HepG2 (cell line): ENCODE results near the gene CD4. TPM values are rescaled to one million over a fixed set of nuclear protein-coding genes. Genes with fewer than 3 reads are reported as not detected.

Experiments
- CHD4 ChIP-seq: fragments of 200-600 bp; sonication (generic); IDR thresholded peaks from 2 replicates; pipeline ENCODE4 v1.7.0; 2017; ENCODE audit warnings: mild to moderate bottlenecking, low read length, borderline replicate concordance
- DMAP1 ChIP-seq: IDR thresholded peaks from 2 replicates; pipeline ENCODE4 v1.6.1; 2016
- IKZF5 ChIP-seq: IDR thresholded peaks from 2 replicates; pipeline ENCODE4 v1.6.1; 2018; ENCODE audit warnings: missing genetic modification reagents, mild to moderate bottlenecking, missing compliant biosample characterization
- KDM4B ChIP-seq: sonication (generic); formaldehyde crosslinking; IDR thresholded peaks from 2 replicates; pipeline ENCODE4 v1.4.0; 2020; ENCODE audit warnings: missing genetic modification reagents
- KLF12 ChIP-seq: sonication (generic); formaldehyde crosslinking; IDR thresholded peaks from 2 replicates; pipeline ENCODE4 v1.4.0; 2020; ENCODE audit warnings: missing genetic modification reagents, borderline replicate concordance
- MAFK ChIP-seq, 2 experiments: IDR thresholded peaks in 1 of 2; conservative IDR thresholded peaks in 1 of 2; 2 replicates each; pipeline ENCODE4 v1.6.1; 2011; ENCODE audit warnings: improper control_type of control experiment in 2 of 2, low read length in 2 of 2
- MTERF4 ChIP-seq: sonication (generic); formaldehyde crosslinking; IDR thresholded peaks from 2 replicates; pipeline ENCODE4 v1.8.0; 2023; ENCODE audit warnings: mild to moderate bottlenecking, missing genetic modification reagents
- NR2F6 ChIP-seq, 2 experiments: IDR thresholded peaks; 2 replicates each; pipeline ENCODE4 v1.6.1; 2016; ENCODE audit warnings: antibody characterized with exemption in 1 of 2, mild to moderate bottlenecking in 1 of 2
- SP140L ChIP-seq: sonication (generic); formaldehyde crosslinking; IDR thresholded peaks from 2 replicates; pipeline ENCODE4 v1.4.0; 2020; ENCODE audit warnings: missing genetic modification reagents, borderline replicate concordance
- YEATS2 ChIP-seq: sonication (generic); formaldehyde crosslinking; IDR thresholded peaks from 2 replicates; pipeline ENCODE4 v1.4.0; 2020; ENCODE audit warnings: missing genetic modification reagents, borderline replicate concordance
- ZBTB34 ChIP-seq: sonication (generic); formaldehyde crosslinking; IDR thresholded peaks from 2 replicates; pipeline ENCODE4 v1.8.0; 2022; ENCODE audit warnings: mild to moderate bottlenecking, missing genetic modification reagents
- ZC3H13 ChIP-seq: sonication (generic); formaldehyde crosslinking; IDR thresholded peaks from 2 replicates; pipeline ENCODE4 v1.8.1; 2023; ENCODE audit warnings: mild to moderate bottlenecking, missing genetic modification reagents, moderate library complexity
- ZFAT ChIP-seq: sonication (generic); formaldehyde crosslinking; conservative IDR thresholded peaks from 2 replicates; pipeline ENCODE4 v1.8.1; 2023; ENCODE audit warnings: missing genetic modification reagents, inconsistent platforms
- ZNF121 ChIP-seq: sonication (generic); formaldehyde crosslinking; IDR thresholded peaks from 2 replicates; pipeline ENCODE4 v1.5.0; 2020; ENCODE audit warnings: mild to moderate bottlenecking, missing genetic modification reagents
- ZNF232 ChIP-seq: sonication (generic); formaldehyde crosslinking; IDR thresholded peaks from 2 replicates; pipeline ENCODE4 v1.4.0; 2020; ENCODE audit warnings: missing genetic modification reagents, borderline replicate concordance
- ZNF24 ChIP-seq: fragments of 450-650 bp; IDR thresholded peaks from 2 replicates; pipeline ENCODE4 v1.6.1; 2017; ENCODE audit warnings: antibody characterized with exemption, mild to moderate bottlenecking
- ZNF331 ChIP-seq: sonication (generic); formaldehyde crosslinking; IDR thresholded peaks from 2 replicates; pipeline ENCODE4 v1.4.0; 2020; ENCODE audit warnings: missing genetic modification reagents
- ZNF503 ChIP-seq: sonication (generic); formaldehyde crosslinking; IDR thresholded peaks from 2 replicates; pipeline ENCODE4 v1.4.0; 2020; ENCODE audit warnings: missing genetic modification reagents
- ZNF597 ChIP-seq: sonication (generic); formaldehyde crosslinking; IDR thresholded peaks from 2 replicates; pipeline ENCODE4 v1.5.0; 2020; ENCODE audit warnings: missing genetic modification reagents
- ZNF709 ChIP-seq: sonication (generic); formaldehyde crosslinking; IDR thresholded peaks from 2 replicates; pipeline ENCODE4 v1.5.0; 2020; ENCODE audit warnings: mild to moderate bottlenecking, missing genetic modification reagents
- ZNF816 ChIP-seq: sonication (generic); formaldehyde crosslinking; IDR thresholded peaks from 2 replicates; pipeline ENCODE4 v1.8.0; 2022; ENCODE audit warnings: missing genetic modification reagents, mild to moderate bottlenecking, borderline replicate concordance
- ZSCAN31 ChIP-seq: sonication (generic); formaldehyde crosslinking; IDR thresholded peaks from 2 replicates; pipeline ENCODE4 v1.5.0; 2020; ENCODE audit warnings: low read depth, mild to moderate bottlenecking, missing genetic modification reagents
- polyA plus RNA-seq, 8 experiments: library from polyadenylated mRNA; depleted of rRNA in 3 of 8; stranded (reverse) in 7 of 8; unstranded in 1 of 8; fragments of >200 nt; fragmentation: Illumina TruSeq in 4 of 8; extraction: Trizol in 4 of 8; gene quantifications; 2 replicates each; pipeline versions ENCODE4 v1.2.1 to v1.2.3, GENCODE V29; 2011 to 2016; ENCODE audit warnings: low read depth in 4 of 8, missing spikeins in 1 of 8, mixed read lengths in 1 of 8; ENCODE audit not compliant: insufficient read depth in 1 of 8
- total RNA-seq, 5 experiments: library from RNA; depleted of rRNA; stranded (reverse); fragments of >200 nt; fragmentation: Illumina TruSeq; extraction: Trizol; gene quantifications; 2 replicates each; pipeline ENCODE4 v1.2.3, GENCODE V29; 2016; ENCODE audit warnings: low read depth in 1 of 5

Gene CD4
- total and polyA plus RNA-seq, 2 of the 13 experiments (the other 11 are each of a cell fraction or from before 2014, with no cell fraction given) = 0.07 to 0.95 TPM

- TF ChIP-seq ZBTB34 (CRISPR knock-in tag) (no peak), KLF12 (CRISPR knock-in tag) (no peak; the same call in 1 of the 2 replicates), MTERF4 (CRISPR knock-in tag) (no peak), ZSCAN31 (no peak; the same call in 1 of the 2 replicates), ZNF816 (CRISPR knock-in tag) (no peak; the same call in 1 of the 2 replicates), ZNF709 (CRISPR knock-in tag) (peak; percentile 66; the same call in 1 of the 2 replicates), IKZF5 (CRISPR knock-in tag) (peak; percentile 71), CHD4 (no peak), ZNF24 (no peak), ZFAT (CRISPR knock-in tag) (no peak), ZNF503 (CRISPR knock-in tag) (no peak), ZNF232 (no peak), MAFK (conservative IDR thresholded peaks at IDR 0.05 in 1 of 2, IDR thresholded peaks at IDR 0.05 in 1 of 2; ENCODE audit: low read length in 2 of 2) (no peak), DMAP1 (CRISPR knock-in tag) (peak; percentile 54), KDM4B (CRISPR knock-in tag) (no peak), YEATS2 (CRISPR knock-in tag) (peak; percentile 76; the same call in 1 of the 2 replicates), ZNF121 (CRISPR knock-in tag) (no peak), ZNF597 (CRISPR knock-in tag) (no peak), NR2F6 (IDR thresholded peaks at IDR 0.05) (peak; percentile 59), NR2F6 (CRISPR knock-in tag; IDR thresholded peaks at IDR 0.05) (peak; percentile 46; the same call in 1 of the 2 replicates), SP140L (CRISPR knock-in tag) (no peak), ZNF331 (peak; percentile 53), ZC3H13 (peak; percentile 43; the same call in 1 of the 2 replicates)
Observed at GRCh38 chr12:6778574-6779550, 10.5 kb upstream of the CD4 start (continued).
